ENCODE data around the gene TMX2. TPM values are rescaled to one million over a fixed set of nuclear protein-coding genes. Genes with fewer than 3 reads are reported as not detected.

The TMX2 gene, protein sequence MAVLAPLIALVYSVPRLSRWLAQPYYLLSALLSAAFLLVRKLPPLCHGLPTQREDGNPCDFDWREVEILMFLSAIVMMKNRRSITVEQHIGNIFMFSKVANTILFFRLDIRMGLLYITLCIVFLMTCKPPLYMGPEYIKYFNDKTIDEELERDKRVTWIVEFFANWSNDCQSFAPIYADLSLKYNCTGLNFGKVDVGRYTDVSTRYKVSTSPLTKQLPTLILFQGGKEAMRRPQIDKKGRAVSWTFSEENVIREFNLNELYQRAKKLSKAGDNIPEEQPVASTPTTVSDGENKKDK
- 84.7 and 91.7 TPM in 2 replicates for polyA plus RNA-seq (2011; rRNA removed)
- 81.4 and 82.7 TPM in 2 replicates for polyA minus RNA-seq (2011; rRNA and poly(A)+ RNA removed)

DNA sequence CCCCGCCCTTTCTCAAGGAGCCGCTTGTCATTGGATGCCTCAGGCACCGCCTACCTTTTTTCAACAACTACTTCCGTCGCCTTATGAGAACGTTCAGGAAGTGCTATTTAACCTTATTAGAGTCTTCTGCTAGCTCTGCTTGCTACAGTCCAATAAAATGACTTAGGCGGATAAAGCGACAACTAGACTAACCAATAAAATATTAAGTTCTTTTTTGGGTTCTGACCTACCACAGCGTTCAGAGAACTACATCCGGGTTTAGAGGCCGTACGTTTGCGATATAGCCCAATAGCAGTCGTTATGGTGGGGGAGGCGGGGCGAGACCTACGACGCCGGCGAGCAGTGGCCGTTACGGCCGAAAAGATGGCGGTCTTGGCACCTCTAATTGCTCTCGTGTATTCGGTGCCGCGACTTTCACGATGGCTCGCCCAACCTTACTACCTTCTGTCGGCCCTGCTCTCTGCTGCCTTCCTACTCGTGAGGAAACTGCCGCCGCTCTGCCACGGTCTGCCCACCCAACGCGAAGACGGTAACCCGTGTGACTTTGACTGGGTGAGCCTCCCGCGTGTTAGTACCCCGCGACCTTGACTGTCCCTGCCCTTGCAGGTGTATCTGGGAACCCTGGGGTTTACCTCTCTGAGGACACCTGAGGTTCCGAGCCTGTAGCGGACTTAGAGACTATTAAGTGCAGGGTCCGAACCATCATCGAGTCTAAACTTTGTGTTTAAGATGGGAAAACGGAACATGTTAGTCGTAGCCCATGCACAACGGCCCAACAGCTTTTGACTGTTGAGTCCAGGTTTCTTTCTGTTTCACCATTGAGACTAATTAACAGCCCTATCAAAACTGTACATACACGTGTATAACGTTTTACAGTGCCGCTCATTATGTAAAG is at the start of gene TMX2:
Gene TMX2, plus strand, starts transcription at position 338 of the 895 bp plus-strand sequence. Its CDS starts 26 bp downstream, at position 364.
- Histone ChIP-seq H3K9me3 (ENCODE audit: control insufficient read depth, insufficient read depth, low read length) (no peaks in the 10 kb centered on the region), H3K27ac (ENCODE audit: low read depth, low read length) (peak within 1 kb of the TSS; percentile 68), H3K4me3 (ENCODE audit: low read depth, low read length) (peak within 1 kb of the TSS; percentile 100), H3K27me3 (ENCODE audit: control insufficient read depth, insufficient read depth, low read length) (no peaks in the 10 kb centered on the region)
- TF ChIP-seq CTCF (IDR thresholded peaks at IDR 0.05; ENCODE audit: low read depth, low read length): no peak
- CTCF ChIA-PET: interaction anchor here (0.6 kb wide), 2 partner anchors 12 to 15 kb away, joined by 3 to 4 read pairs; no protein-coding TSS in a partner anchor
- peak; percentile 98 for DNase-seq (ENCODE audit: low read depth, low spot score)
- POLR2A ChIA-PET: interaction anchor here (0.5 to 1.0 kb wide), 6 partner anchors 10 to 88 kb away, joined by 3 to 7 read pairs (median 4); partner anchors contain the start of gene SELENOH

DNA sequence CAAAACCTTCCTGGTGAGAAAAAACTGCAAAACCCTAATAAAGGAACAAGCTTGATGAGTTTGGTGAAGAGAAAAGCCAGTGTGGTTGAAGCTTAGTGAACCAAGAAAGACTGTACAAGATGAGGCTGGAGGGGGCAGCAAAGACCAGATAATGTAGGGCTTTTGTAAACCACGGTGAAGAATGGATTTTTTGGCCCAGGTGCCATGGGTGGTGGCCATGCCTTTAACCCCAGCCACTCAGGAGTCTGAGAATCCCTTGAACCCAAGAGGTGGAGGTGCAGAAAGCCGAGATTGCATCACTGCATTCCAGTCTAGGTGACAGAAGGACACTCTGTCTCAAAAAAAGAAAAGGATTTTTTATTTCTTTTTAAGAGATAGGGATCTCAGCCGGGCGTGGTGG is 49.5 kb upstream of the TMX2 start:
- 0 out of 2 replicates have a peak, but pooled peaks have one; percentile 9 for TF ChIP-seq CTCF (IDR thresholded peaks at IDR 0.05; ENCODE audit: low read depth, low read length)
- POLR2A ChIA-PET: no interaction called here
- CTCF ChIA-PET: interaction anchor here (0.5 to 1.1 kb wide), 3 partner anchors 83 to 179 kb away, joined by 3 to 7 read pairs (median 3); no protein-coding TSS in a partner anchor

GRCh38 chr11:57663975-57664374 is 48.4 kb upstream of the TMX2 start:
- Histone ChIP-seq H3K9me3 (ENCODE audit: control insufficient read depth, insufficient read depth, low read length) (no peaks in the 10 kb centered on the region; the same call in 1 of the 2 replicates), H3K27me3 (ENCODE audit: control insufficient read depth, insufficient read depth, low read length) (no peaks in the 10 kb centered on the region), H3K4me3 (ENCODE audit: low read depth, low read length) (no peak overlapping the region), H3K27ac (ENCODE audit: low read depth, low read length) (no peak overlapping the region)
- ChIA-PET CTCF (no interaction called here), POLR2A (no interaction called here)
- DNase-seq (ENCODE audit: low read depth, low spot score): no peak
- TF ChIP-seq CTCF (IDR thresholded peaks at IDR 0.05; ENCODE audit: low read depth, low read length): no peak

More for the DNA sequence above, 49.5 kb upstream of the TMX2 start:
- no peaks in the 10 kb centered on the region for H3K27me3 ChIP-seq (ENCODE audit: control insufficient read depth, insufficient read depth, low read length)
- no peak overlapping the region for H3K27ac ChIP-seq (ENCODE audit: low read depth, low read length)
- no peak for DNase-seq (ENCODE audit: low read depth, low spot score)
- H3K9me3 ChIP-seq (ENCODE audit: control insufficient read depth, insufficient read depth, low read length): no peaks in the 10 kb centered on the region
- H3K4me3 ChIP-seq (ENCODE audit: low read depth, low read length): no peak overlapping the region

DNA sequence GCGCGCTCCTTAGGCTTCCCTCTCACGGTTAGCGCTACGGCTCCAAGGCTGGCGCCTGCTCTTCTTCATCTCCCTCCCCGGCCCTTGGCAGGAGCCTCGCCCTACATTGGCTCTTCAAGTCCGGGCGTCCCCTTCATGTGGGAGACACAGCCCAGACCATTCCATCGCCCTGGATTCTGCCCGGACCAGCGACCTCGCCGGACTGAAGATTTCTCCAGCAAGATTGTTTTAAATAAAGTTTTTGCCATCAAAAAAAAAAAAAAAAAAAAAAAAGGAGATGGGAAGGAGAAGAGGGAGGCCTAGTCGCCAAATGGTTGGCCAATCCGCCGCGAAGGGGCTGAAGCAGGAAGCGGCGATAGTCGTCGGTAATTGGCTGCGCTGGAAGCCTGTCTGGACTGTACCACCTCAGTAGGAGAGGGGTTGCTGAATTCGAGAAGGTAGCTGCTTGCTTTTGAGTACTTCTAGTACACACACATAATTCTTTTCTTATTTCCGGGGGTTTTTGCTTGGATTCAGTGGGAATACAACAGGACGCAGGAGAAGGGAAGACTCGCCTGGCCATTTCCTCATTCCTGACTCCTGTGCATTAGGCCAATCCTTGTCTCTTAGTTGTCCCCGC is 45.2 kb upstream of the TMX2 start:
- CTCF ChIA-PET: interaction anchor here (0.7 to 1.3 kb wide), 4 partner anchors 12 to 133 kb away, joined by 3 to 7 read pairs (median 4); no protein-coding TSS in a partner anchor
- POLR2A ChIA-PET: interaction anchor here (0.7 to 0.9 kb wide), 3 partner anchors 10 to 907 kb away, joined by 3 to 5 read pairs (median 4); partner anchors contain the start of genes CLP1 and SELENOH
- peak overlapping the region; percentile 94 for H3K4me3 ChIP-seq (ENCODE audit: low read depth, low read length)
- TF ChIP-seq CTCF (IDR thresholded peaks at IDR 0.05; ENCODE audit: low read depth, low read length): no peak
- peak overlapping the region; percentile 92 for H3K27ac ChIP-seq (ENCODE audit: low read depth, low read length)
- no peaks in the 10 kb centered on the region for H3K27me3 ChIP-seq (ENCODE audit: control insufficient read depth, insufficient read depth, low read length)
- DNase-seq (ENCODE audit: low read depth, low spot score): peak; percentile 99
- H3K9me3 ChIP-seq (ENCODE audit: control insufficient read depth, insufficient read depth, low read length): no peaks in the 10 kb centered on the region; the same call in 1 of the 2 replicates

Measured in AG04450 (cell line).